Activated CD4-positive, alpha-beta T cell treated with anti-CD3 and anti-CD28 coated beads for 36 hours (primary cell): Measurements from ENCODE around the gene ATXN1. TPM values are rescaled to one million over a fixed set of nuclear protein-coding genes. Genes with fewer than 3 reads are reported as not detected.
A peak's percentile ranks its signal among the peaks of the same experiment; 100 is the strongest.

Experiments
- ATAC-seq: fragments of 200-7000 bp; cut with Tn5 transposase; one replicate; pipeline ENCODE4 v1.10.0; 2021; ENCODE audit warnings: mild to moderate bottlenecking, moderate library complexity
- CTCF ChIA-PET: fragments of 350-600 bp; sonication (Branson Sonifier 250); formaldehyde crosslinking; loops from one replicate; lab custom pipeline; 2021; ENCODE audit warnings: antibody characterized with exemption; lab: Charles Lee
- POLR2A ChIA-PET: fragments of 350-600 bp; sonication (Branson Sonifier 250); formaldehyde crosslinking; loops from one replicate; lab custom pipeline; 2021; ENCODE audit warnings: antibody characterized with exemption, inconsistent platforms; lab: Charles Lee
- DNase-seq: peaks from one replicate; pipeline ENCODE4 v3.0.0-alpha.2; 2020
- H3K27ac Mint-ChIP-seq: one replicate; pipeline ENCODE4 v1.8.0; 2021; ENCODE audit warnings: mixed read lengths
- H3K27me3 Mint-ChIP-seq: one replicate; pipeline ENCODE4 v1.8.0; 2021; ENCODE audit warnings: mixed read lengths
- H3K36me3 Mint-ChIP-seq: one replicate; pipeline ENCODE4 v1.8.0; 2021; ENCODE audit warnings: low read depth, mixed read lengths
- H3K4me1 Mint-ChIP-seq: one replicate; pipeline ENCODE4 v1.8.0; 2021; ENCODE audit warnings: mixed read lengths
- H3K4me3 Mint-ChIP-seq: one replicate; pipeline ENCODE4 v1.8.0; 2021; ENCODE audit warnings: mild to moderate bottlenecking, moderate library complexity, mixed read lengths
- H3K9me3 Mint-ChIP-seq: one replicate; pipeline ENCODE4 v1.8.0; 2021; ENCODE audit warnings: low read depth, mixed read lengths
- intact Hi-C, 2 experiments: fragments of 100-400 bp; cut with DNase I in 1 of 2; cut with micrococcal nuclease in 1 of 2; formaldehyde crosslinking; loops; one replicate each; pipeline versions ENCODE4 v1.14.2 to v1.15.1; 2022 to 2024; cut with DNase I, micrococcal nuclease
- total RNA-seq, 2 experiments: library from RNA; stranded (reverse); gene quantifications; one replicate each; pipeline ENCODE4 v1.2.3, GENCODE V29; 2021

Gene ATXN1
- total RNA-seq, 2 experiments from 2014 or later: 19.8 to 22.8 TPM

GRCh38 chr6:16324606-16325225, 436.5 kb downstream of the ATXN1 start:
- ChIA-PET CTCF (interaction anchor here (0.6 to 2.9 kb wide), 5 partner anchors 8 to 475 kb away, joined by 3 to 26 read pairs (median 4); no protein-coding TSS in a partner anchor), POLR2A (no interaction called here)
- intact Hi-C loops: loop anchor here (5.0 to 10.0 kb wide), 10 partner anchors 98 to 1278 kb away; partner anchors contain the start of genes FAM8A1 (in 1 of the 2), JARID2 (in 1 of the 2) and MYLIP (in 1 of the 2)
- Mint-ChIP-seq H3K36me3 (peaks cover 19% of the 10 kb centered on the region), H3K4me1 (peaks cover 59% of the 10 kb centered on the region), H3K27ac (no peak overlapping the region), H3K9me3 (no peaks in the 10 kb centered on the region), H3K4me3 (no peak overlapping the region), H3K27me3 (no peaks in the 10 kb centered on the region)
- no peak for ATAC-seq
- DNase-seq: no peak

- DNase-seq (no peak), ATAC-seq (no peak)
- no peaks in the 10 kb centered on the region for H3K9me3 Mint-ChIP-seq
- H3K36me3 Mint-ChIP-seq: peaks cover 19% of the 10 kb centered on the region
- peaks cover 64% of the 10 kb centered on the region for H3K4me1 Mint-ChIP-seq
- no peak overlapping the region for H3K4me3 Mint-ChIP-seq
- CTCF ChIA-PET: interaction anchor here (0.6 to 2.9 kb wide), 5 partner anchors 7 to 447 kb away, joined by 3 to 26 read pairs (median 4); no protein-coding TSS in a partner anchor
- POLR2A ChIA-PET: no interaction called here
- no peaks in the 10 kb centered on the region for H3K27me3 Mint-ChIP-seq
- H3K27ac Mint-ChIP-seq: no peak overlapping the region
- intact Hi-C loops: loop anchor here (5.0 to 10.0 kb wide), 10 partner anchors 98 to 1278 kb away; partner anchors contain the start of genes FAM8A1 (in 1 of the 2), JARID2 (in 1 of the 2) and MYLIP (in 1 of the 2)
These were observed 437.1 kb downstream of the ATXN1 start for GRCh38 chr6:16324184-16324583.

- H3K4me3 Mint-ChIP-seq: peak overlapping the region; percentile 62
- POLR2A ChIA-PET: interaction anchor here (0.6 to 1.0 kb wide), 3 partner anchors 40 to 440 kb away, joined by 3 to 7 read pairs (median 3); no protein-coding TSS in a partner anchor
- intact Hi-C loops: loop anchor here (1.0 to 10.0 kb wide), 19 partner anchors 9 to 1384 kb away; partner anchors contain the start of genes FAM8A1 (in 1 of the 2), JARID2 (in 1 of the 2), MYLIP (in 1 of the 2) and NUP153 (in 1 of the 2)
- H3K27me3 Mint-ChIP-seq: no peaks in the 10 kb centered on the region
- H3K9me3 Mint-ChIP-seq: no peaks in the 10 kb centered on the region
- DNase-seq (peak; percentile 90), ATAC-seq (peak; percentile 80)
- CTCF ChIA-PET: interaction anchor here (0.6 to 2.9 kb wide), 13 partner anchors 10 to 1384 kb away, joined by 3 to 26 read pairs (median 4); no protein-coding TSS in a partner anchor
- H3K36me3 Mint-ChIP-seq: peaks cover 15% of the 10 kb centered on the region
- peak overlapping the region; percentile 99 for H3K27ac Mint-ChIP-seq
- peaks cover 78% of the 10 kb centered on the region for H3K4me1 Mint-ChIP-seq
These were observed 438.5 kb downstream of the ATXN1 start for GRCh38 chr6:16322666-16323312.

GRCh38 chr6:16321826-16322225, 439.4 kb downstream of the ATXN1 start:
- Mint-ChIP-seq H3K9me3 (no peaks in the 10 kb centered on the region), H3K36me3 (peaks cover 14% of the 10 kb centered on the region), H3K27ac (peak overlapping the region; percentile 99), H3K4me1 (peaks cover 86% of the 10 kb centered on the region), H3K4me3 (no peak overlapping the region), H3K27me3 (no peaks in the 10 kb centered on the region)
- no peak for DNase-seq
- ATAC-seq: no peak
- intact Hi-C loops: loop anchor here (1.0 to 10.0 kb wide), 19 partner anchors 9 to 1385 kb away; partner anchors contain the start of genes FAM8A1 (in 1 of the 2), JARID2 (in 1 of the 2), MYLIP (in 1 of the 2) and NUP153 (in 1 of the 2)
- ChIA-PET CTCF (interaction anchor here (1.0 to 2.9 kb wide), 3 partner anchors 11 to 361 kb away, joined by 3 to 26 read pairs (median 5); no protein-coding TSS in a partner anchor), POLR2A (interaction anchor here (1.0 kb wide), 1 partner anchor 441 kb away, joined by 3 read pairs; no protein-coding TSS in a partner anchor)

- DNase-seq: no peak
- Mint-ChIP-seq H3K27me3 (no peaks in the 10 kb centered on the region), H3K27ac (peak overlapping the region; percentile 93), H3K36me3 (peaks cover 9% of the 10 kb centered on the region), H3K4me1 (peaks cover 87% of the 10 kb centered on the region), H3K9me3 (no peaks in the 10 kb centered on the region), H3K4me3 (no peak overlapping the region)
- intact Hi-C loops: loop anchor here (5.0 to 10.0 kb wide), 10 partner anchors 101 to 1281 kb away; partner anchors contain the start of genes FAM8A1 (in 1 of the 2), JARID2 (in 1 of the 2) and MYLIP (in 1 of the 2)
- no peak for ATAC-seq
- ChIA-PET POLR2A (no interaction called here), CTCF (interaction anchor here (0.7 to 3.4 kb wide), 2 partner anchors 11 to 89 kb away, joined by 3 to 33 read pairs; no protein-coding TSS in a partner anchor)
These were observed 439.9 kb downstream of the ATXN1 start for GRCh38 chr6:16321341-16321710.

GRCh38 chr6:16320533-16321340, 440.5 kb downstream of the ATXN1 start:
- ATAC-seq (no peak), DNase-seq (no peak)
- POLR2A ChIA-PET: interaction anchor here (1.0 kb wide), 1 partner anchor 338 kb away, joined by 3 read pairs; no protein-coding TSS in a partner anchor
- CTCF ChIA-PET: interaction anchor here (0.6 to 3.4 kb wide), 5 partner anchors 9 to 1280 kb away, joined by 3 to 33 read pairs (median 3); no protein-coding TSS in a partner anchor
- H3K4me3 Mint-ChIP-seq: peak overlapping the region; percentile 67
- H3K36me3 Mint-ChIP-seq: peaks cover 4% of the 10 kb centered on the region
- intact Hi-C loops: loop anchor here (1.0 to 10.0 kb wide), 12 partner anchors 102 to 1282 kb away; partner anchors contain the start of genes FAM8A1 (in 1 of the 2), JARID2 (in 1 of the 2) and MYLIP (in 1 of the 2)
- no peaks in the 10 kb centered on the region for H3K27me3 Mint-ChIP-seq
- H3K9me3 Mint-ChIP-seq: no peaks in the 10 kb centered on the region
- H3K27ac Mint-ChIP-seq: peak overlapping the region; percentile 93
- H3K4me1 Mint-ChIP-seq: peaks cover 84% of the 10 kb centered on the region

- Mint-ChIP-seq H3K4me3 (peak overlapping the region; percentile 67), H3K27me3 (no peaks in the 10 kb centered on the region), H3K27ac (peak overlapping the region; percentile 93), H3K4me1 (peaks cover 76% of the 10 kb centered on the region), H3K9me3 (no peaks in the 10 kb centered on the region), H3K36me3 (peaks cover 2% of the 10 kb centered on the region)
- POLR2A ChIA-PET: interaction anchor here (0.6 to 1.0 kb wide), 3 partner anchors 149 to 695 kb away, joined by 3 to 4 read pairs (median 3); no protein-coding TSS in a partner anchor
- CTCF ChIA-PET: interaction anchor here (0.6 to 3.4 kb wide), 5 partner anchors 9 to 1281 kb away, joined by 3 to 33 read pairs (median 3); no protein-coding TSS in a partner anchor
- DNase-seq (peak; percentile 80), ATAC-seq (peak; percentile 62)
- intact Hi-C loops: loop anchor here (1.0 to 10.0 kb wide), 14 partner anchors 102 to 1282 kb away; partner anchors contain the start of genes FAM8A1 (in 1 of the 2), JARID2 (in 1 of the 2) and MYLIP (in 1 of the 2)
These were observed 441.3 kb downstream of the ATXN1 start for GRCh38 chr6:16319813-16320532.

GRCh38 chr6:16318953-16319720, 442.1 kb downstream of the ATXN1 start:
- DNase-seq (no peak), ATAC-seq (no peak)
- Mint-ChIP-seq H3K9me3 (no peaks in the 10 kb centered on the region), H3K27ac (peak overlapping the region; percentile 93), H3K4me1 (peaks cover 70% of the 10 kb centered on the region), H3K4me3 (peak overlapping the region; percentile 67), H3K36me3 (peaks cover 2% of the 10 kb centered on the region), H3K27me3 (no peaks in the 10 kb centered on the region)
- intact Hi-C loops: loop anchor here in 1 of 2 experiments (1.0 to 2.0 kb wide), 3 partner anchors 81 to 542 kb away; partner anchors contain the start of gene GMPR
- CTCF ChIA-PET: interaction anchor here (0.6 to 3.4 kb wide), 7 partner anchors 10 to 782 kb away, joined by 3 to 33 read pairs (median 3); no protein-coding TSS in a partner anchor
- POLR2A ChIA-PET: interaction anchor here (0.5 to 1.0 kb wide), 8 partner anchors 94 to 443 kb away, joined by 3 to 6 read pairs (median 3); no protein-coding TSS in a partner anchor

- peak; percentile 62 for DNase-seq
These were observed 442.7 kb downstream of the ATXN1 start for GRCh38 chr6:16318538-16318937.

More at GRCh38 chr6:16318538-16318937, 442.7 kb downstream of the ATXN1 start:
- ATAC-seq: peak; percentile 13
- H3K27me3 Mint-ChIP-seq: no peaks in the 10 kb centered on the region
- CTCF ChIA-PET: interaction anchor here (0.6 to 3.4 kb wide), 5 partner anchors 14 to 445 kb away, joined by 3 to 33 read pairs (median 3); no protein-coding TSS in a partner anchor
- POLR2A ChIA-PET: interaction anchor here (0.5 to 0.7 kb wide), 5 partner anchors 95 to 444 kb away, joined by 3 to 6 read pairs (median 3); no protein-coding TSS in a partner anchor
- intact Hi-C loops: loop anchor here in 1 of 2 experiments (1.0 to 2.0 kb wide), 3 partner anchors 80 to 542 kb away; partner anchors contain the start of gene GMPR
- peaks cover 2% of the 10 kb centered on the region for H3K36me3 Mint-ChIP-seq
- no peaks in the 10 kb centered on the region for H3K9me3 Mint-ChIP-seq
- peak overlapping the region; percentile 93 for H3K27ac Mint-ChIP-seq
- H3K4me1 Mint-ChIP-seq: peaks cover 65% of the 10 kb centered on the region
- H3K4me3 Mint-ChIP-seq: no peak overlapping the region
